GM12878 (cell line): Measurements from ENCODE around the gene BDH2. TPM values are rescaled to one million over a fixed set of nuclear protein-coding genes. Genes with fewer than 3 reads are reported as not detected.

Source experiments
- ATAC-seq: fragments of 200-7000 bp; cut with Tn5 transposase; 3 replicates; pipeline ENCODE4 v1.9.1; 2020; ENCODE audit warnings: mild to moderate bottlenecking, moderate library complexity
- BruUV-seq: library from RNA; stranded (reverse); fragments of 400-500 nt; replicated peaks from 2 replicates; lab custom pipeline; 2021; lab: Mats Ljungman, UMichigan
- CTCF ChIA-PET: fragments of 300-600 bp; sonication (Branson Sonifier 250); formaldehyde crosslinking; extraction: SDS; loops from one replicate; lab custom pipeline; 2021; ENCODE audit warnings: inconsistent platforms; lab: Yijun Ruan, JAX
- POLR2A ChIA-PET: fragments of 350-600 bp; formaldehyde crosslinking; extraction: SDS; loops from one replicate; lab custom pipeline; 2021; ENCODE audit warnings: inconsistent platforms; lab: Charles Lee
- RAD21 ChIA-PET: fragments of 300-600 bp; sonication (Branson Sonifier 250); formaldehyde crosslinking; loops from one replicate; lab custom pipeline; 2023; ENCODE audit warnings: antibody characterized with exemption; ENCODE audit not compliant: unreplicated experiment; lab: Charles Lee
- SMC1A ChIA-PET: fragments of 300-600 bp; sonication (Branson Sonifier 250); formaldehyde crosslinking; loops from one replicate; lab custom pipeline; 2023; ENCODE audit not compliant: unreplicated experiment, uncharacterized antibody; lab: Charles Lee
- DNase-seq: peaks from one replicate; pipeline ENCODE4 v3.0.0-alpha.2; 2011; ENCODE audit warnings: low read depth, low spot score
- FAIRE-seq: peaks from 3 replicates; lab custom pipeline; 2011; peaks lifted over from hg19 to GRCh38; lab: Jason Lieb, UNC
- H2AFZ ChIP-seq: 2 replicates; pipeline ENCODE4 v1.6.0; 2011; ENCODE audit warnings: low read depth, low read length, control low read depth; ENCODE audit not compliant: control insufficient read depth
- H3K27ac ChIP-seq: 2 replicates; pipeline ENCODE4 v1.5.1; 2011; ENCODE audit warnings: control low read depth; ENCODE audit not compliant: control insufficient read depth, insufficient read depth
- H3K27me3 ChIP-seq, 2 experiments: replicated peaks in 1 of 2; 2 replicates each; pipeline versions ENCODE4 v1.6.0 to v1.6.1; 2011; ENCODE audit warnings: low read length in 1 of 2; ENCODE audit not compliant: control insufficient read depth in 2 of 2, insufficient read depth in 2 of 2
- H3K36me3 ChIP-seq, 2 experiments: 2 replicates each; pipeline ENCODE4 v1.5.1; 2011; ENCODE audit warnings: low read length in 1 of 2; ENCODE audit not compliant: control insufficient read depth in 2 of 2, insufficient read depth in 2 of 2
- H3K4me1 ChIP-seq: 2 replicates; pipeline ENCODE4 v1.6.1; 2011; ENCODE audit warnings: mild to moderate bottlenecking, low read length, moderate library complexity, mixed read lengths; ENCODE audit not compliant: control insufficient read depth, insufficient read depth
- H3K4me2 ChIP-seq: 2 replicates; pipeline ENCODE4 v1.6.0; 2011; ENCODE audit warnings: control low read depth; ENCODE audit not compliant: control insufficient read depth, insufficient read depth
- H3K4me3 ChIP-seq: fragments of 200-600 bp; sonication (generic); 2 replicates; pipeline ENCODE4 v1.5.1; 2016
- H3K79me2 ChIP-seq: 2 replicates; pipeline ENCODE4 v1.6.0; 2011; ENCODE audit warnings: low read length; ENCODE audit not compliant: control insufficient read depth, insufficient read depth
- H3K9ac ChIP-seq: 2 replicates; pipeline ENCODE4 v1.8.0; 2011; ENCODE audit warnings: low read length, control low read depth, mixed read lengths; ENCODE audit not compliant: control insufficient read depth, insufficient read depth
- H3K9me3 ChIP-seq: replicated peaks from 3 replicates; pipeline ENCODE4 v1.5.1; 2011; ENCODE audit warnings: mild to moderate bottlenecking, low read length; ENCODE audit not compliant: control insufficient read depth, insufficient read depth
- H4K20me1 ChIP-seq: 2 replicates; pipeline ENCODE4 v1.6.0; 2011; ENCODE audit not compliant: control insufficient read depth, insufficient read depth
- CEBPB ChIP-seq, 2 experiments: fragments of 150-350 bp in 1 of 2; IDR thresholded peaks; 2 replicates each; pipeline ENCODE4 v1.6.1; 2012 to 2014; ENCODE audit warnings: low read depth in 2 of 2, low read length in 2 of 2, borderline replicate concordance in 1 of 2, inconsistent platforms in 1 of 2
- CHD4 ChIP-seq: fragments of 200-600 bp; sonication (generic); IDR thresholded peaks from 2 replicates; pipeline ENCODE4 v1.6.1; 2016; ENCODE audit warnings: mild to moderate bottlenecking
- E4F1 ChIP-seq: fragments of 450-650 bp; IDR thresholded peaks from 2 replicates; pipeline ENCODE4 v1.6.1; 2018; ENCODE audit warnings: borderline replicate concordance, mild to moderate bottlenecking; ENCODE audit not compliant: partially characterized antibody
- ELK1 ChIP-seq: IDR thresholded peaks from 2 replicates; pipeline ENCODE4 v1.6.1; 2012; ENCODE audit warnings: low read depth, low read length, improper control_type of control experiment
- GABPA ChIP-seq: IDR thresholded peaks from 2 replicates; pipeline ENCODE4 v1.6.1; 2014; ENCODE audit warnings: antibody characterized with exemption, low read depth, mild to moderate bottlenecking, inconsistent platforms
- HCFC1 ChIP-seq: fragments of 150-350 bp; IDR thresholded peaks from 2 replicates; pipeline ENCODE4 v1.6.1; 2014; ENCODE audit warnings: low read length
- MYC ChIP-seq: IDR thresholded peaks from 2 replicates; pipeline ENCODE4 v1.6.1; 2011; ENCODE audit warnings: mild to moderate bottlenecking, low read length, moderate library complexity, inconsistent platforms; ENCODE audit not compliant: insufficient read depth, insufficient replicate concordance, insufficient read length, severe bottlenecking
- NR2C1 ChIP-seq: fragments of 450-650 bp; IDR thresholded peaks from 2 replicates; pipeline ENCODE4 v1.6.1; 2017; ENCODE audit warnings: antibody characterized with exemption, mild to moderate bottlenecking, moderate library complexity
- RBBP5 ChIP-seq: fragments of 200-600 bp; sonication (generic); conservative IDR thresholded peaks from 2 replicates; pipeline ENCODE4 v1.6.1; 2016
- SUPT20H ChIP-seq: IDR thresholded peaks from 2 replicates; pipeline ENCODE4 v1.6.1; 2011; ENCODE audit warnings: low read depth, mild to moderate bottlenecking, low read length, moderate library complexity, borderline replicate concordance; ENCODE audit not compliant: control insufficient read depth
- WGBS: methylation state at CpG from one replicate; pipeline ENCODE4 v1.1.6; 2016; ENCODE audit warnings: low lambda C conversion rate; ENCODE audit not compliant: insufficient replicate concordance, insufficient coverage; ENCODE audit errors: missing lambda C conversion rate; 5-methylcytosine and 5-hydroxymethylcytosine counted together
- in situ Hi-C: fragments of 300-500 bp; cut with MboI; formaldehyde crosslinking; loops from 9 replicates; pipeline ENCODE4 v1.14.3; 2018; ENCODE audit warnings: mixed read lengths
- intact Hi-C: fragments of 100-400 bp; cut with micrococcal nuclease; formaldehyde crosslinking; loops from one replicate; pipeline ENCODE4 v1.14.2; 2022; ENCODE audit not compliant: unreplicated experiment
- polyA plus RNA-seq, 11 experiments: library from polyadenylated mRNA; depleted of rRNA in 4 of 11; unstranded in 6 of 11; stranded (reverse) in 5 of 11; fragments of >200 nt; fragmentation: Nextera tagmentation in 4 of 11; fragmentation: Illumina TruSeq in 1 of 11; extraction: Ambion mirVana in 4 of 11; extraction: Trizol in 1 of 11; gene quantifications; 1 replicate in 1 of 11; 2 replicates in 10 of 11; pipeline versions ENCODE4 v1.2.1 to v1.2.3, GENCODE V29; 2011 to 2016; ENCODE audit warnings: inconsistent platforms in 2 of 11, missing spikeins in 2 of 11, low read depth in 1 of 11
- total RNA-seq, 4 experiments: library from RNA; depleted of rRNA in 3 of 4; stranded (reverse); fragments of >200 nt in 3 of 4; fragmentation: Illumina TruSeq in 1 of 4; extraction: Trizol in 1 of 4; gene quantifications; 2 replicates each; pipeline versions ENCODE4 v1.2.1 to v1.2.3, GENCODE V29; 2013 to 2021
- TF ChIP-seq, protein P1 (sequence below): IDR thresholded peaks from 2 replicates; pipeline ENCODE4 v1.6.1; 2011; ENCODE audit warnings: borderline replicate concordance, low read depth, mild to moderate bottlenecking, moderate library complexity, low read length; ENCODE audit not compliant: insufficient read depth, poor library complexity, severe bottlenecking
- TF ChIP-seq, protein P2 (sequence below): fragments of 450-650 bp; formaldehyde crosslinking; IDR thresholded peaks from 2 replicates; pipeline ENCODE4 v1.5.0; 2022; ENCODE audit warnings: mild to moderate bottlenecking, missing genetic modification characterization

BDH2 gene
- total and polyA plus RNA-seq, 10 of the 15 experiments (the other 5 are each of a cell fraction or from before 2014, with no cell fraction given), result 20.9 to 47.3 (median 33.5) TPM

GRCh38 chr4:103067841-103068547 is 31.6 kb downstream of the BDH2 start:
- ChIA-PET SMC1A (interaction anchor here (1.4 to 2.2 kb wide), 2 partner anchors 16 to 24 kb away, joined by 5 to 7 read pairs; no protein-coding TSS in a partner anchor), RAD21 (no interaction called here), CTCF (interaction anchor here (1.2 kb wide), 1 partner anchor 24 kb away, joined by 3 read pairs; no protein-coding TSS in a partner anchor), POLR2A (interaction anchor here (1.0 kb wide), 1 partner anchor 49 kb away, joined by 3 read pairs; no protein-coding TSS in a partner anchor)
- Histone ChIP-seq H3K4me1 (no peaks in the 10 kb centered on the region), H2AFZ (no peak overlapping the region), H3K9me3 (no peaks in the 10 kb centered on the region), H3K36me3 (0 out of 4 replicates have a peak, but pooled peaks cover 0 to 3% of the 10 kb centered on the region in 2 experiments), H3K79me2 (peaks cover 32% of the 10 kb centered on the region), H4K20me1 (no peaks in the 10 kb centered on the region), H3K27ac (no peak overlapping the region), H3K4me2 (no peak overlapping the region), H3K9ac (no peak overlapping the region), H3K4me3 (no peak overlapping the region), H3K27me3 (no peaks in the 10 kb centered on the region)
- no TSS peak for BruUV-seq
- intact Hi-C loops, result no loop called here
- WGBS, result 98% methylated on average over 2 of the region's 2 CpGs
- in situ Hi-C loops, result no loop called here
- FAIRE-seq (no peak), ATAC-seq (peak; percentile 39), DNase-seq (no peak)
- no peak for TF ChIP-seq E4F1
- no peak for TF ChIP-seq CEBPB (IDR thresholded peaks at IDR 0.05; ENCODE audit: borderline replicate concordance in 1 of 2, low read depth in 2 of 2, low read length in 2 of 2)
- no peak for TF ChIP-seq GABPA
- TF ChIP-seq RBBP5, result no peak
- TF ChIP-seq SUPT20H, result no peak
- no peak for TF ChIP-seq HCFC1
- TF ChIP-seq MYC, result no peak
- TF ChIP-seq, protein P1, sequence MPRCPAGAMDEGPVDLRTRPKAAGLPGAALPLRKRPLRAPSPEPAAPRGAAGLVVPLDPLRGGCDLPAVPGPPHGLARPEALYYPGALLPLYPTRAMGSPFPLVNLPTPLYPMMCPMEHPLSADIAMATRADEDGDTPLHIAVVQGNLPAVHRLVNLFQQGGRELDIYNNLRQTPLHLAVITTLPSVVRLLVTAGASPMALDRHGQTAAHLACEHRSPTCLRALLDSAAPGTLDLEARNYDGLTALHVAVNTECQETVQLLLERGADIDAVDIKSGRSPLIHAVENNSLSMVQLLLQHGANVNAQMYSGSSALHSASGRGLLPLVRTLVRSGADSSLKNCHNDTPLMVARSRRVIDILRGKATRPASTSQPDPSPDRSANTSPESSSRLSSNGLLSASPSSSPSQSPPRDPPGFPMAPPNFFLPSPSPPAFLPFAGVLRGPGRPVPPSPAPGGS, result no peak
- no peak for TF ChIP-seq NR2C1
- no peak for TF ChIP-seq ELK1
- no peak for TF ChIP-seq CHD4
- TF ChIP-seq, protein P2, sequence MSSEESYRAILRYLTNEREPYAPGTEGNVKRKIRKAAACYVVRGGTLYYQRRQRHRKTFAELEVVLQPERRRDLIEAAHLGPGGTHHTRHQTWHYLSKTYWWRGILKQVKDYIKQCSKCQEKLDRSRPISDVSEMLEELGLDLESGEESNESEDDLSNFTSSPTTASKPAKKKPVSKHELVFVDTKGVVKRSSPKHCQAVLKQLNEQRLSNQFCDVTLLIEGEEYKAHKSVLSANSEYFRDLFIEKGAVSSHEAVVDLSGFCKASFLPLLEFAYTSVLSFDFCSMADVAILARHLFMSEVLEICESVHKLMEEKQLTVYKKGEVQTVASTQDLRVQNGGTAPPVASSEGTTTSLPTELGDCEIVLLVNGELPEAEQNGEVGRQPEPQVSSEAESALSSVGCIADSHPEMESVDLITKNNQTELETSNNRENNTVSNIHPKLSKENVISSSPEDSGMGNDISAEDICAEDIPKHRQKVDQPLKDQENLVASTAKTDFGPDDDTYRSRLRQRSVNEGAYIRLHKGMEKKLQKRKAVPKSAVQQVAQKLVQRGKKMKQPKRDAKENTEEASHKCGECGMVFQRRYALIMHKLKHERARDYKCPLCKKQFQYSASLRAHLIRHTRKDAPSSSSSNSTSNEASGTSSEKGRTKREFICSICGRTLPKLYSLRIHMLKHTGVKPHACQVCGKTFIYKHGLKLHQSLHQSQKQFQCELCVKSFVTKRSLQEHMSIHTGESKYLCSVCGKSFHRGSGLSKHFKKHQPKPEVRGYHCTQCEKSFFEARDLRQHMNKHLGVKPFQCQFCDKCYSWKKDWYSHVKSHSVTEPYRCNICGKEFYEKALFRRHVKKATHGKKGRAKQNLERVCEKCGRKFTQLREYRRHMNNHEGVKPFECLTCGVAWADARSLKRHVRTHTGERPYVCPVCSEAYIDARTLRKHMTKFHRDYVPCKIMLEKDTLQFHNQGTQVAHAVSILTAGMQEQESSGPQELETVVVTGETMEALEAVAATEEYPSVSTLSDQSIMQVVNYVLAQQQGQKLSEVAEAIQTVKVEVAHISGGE, result no peak
